NB4 (cell line): ENCODE data around the gene USP6NL.

Experiments used
- CTCF ChIP-seq: IDR thresholded peaks from one replicate; pipeline ENCODE4 v1.5.1; 2012; ENCODE audit warnings: low read depth, low read length
- MAX ChIP-seq: IDR thresholded peaks from 2 replicates; pipeline ENCODE4 v1.6.1; 2011; ENCODE audit warnings: low read depth, low read length
- POLR2A ChIP-seq: IDR thresholded peaks from 2 replicates; pipeline ENCODE4 v1.6.1; 2011; ENCODE audit warnings: mild to moderate bottlenecking; ENCODE audit not compliant: insufficient read length; ENCODE audit errors: extremely low read depth

GRCh38 chr10:11469575-11470391, 141.7 kb downstream of the USP6NL start:
- TF ChIP-seq CTCF (no peak), POLR2A (no peak), MAX (no peak)
